WI38 (cell line): ENCODE results near the gene DEXI.

Experiments
- H3K4me3 ChIP-seq: 2 replicates; pipeline ENCODE4 v1.5.1; 2011; ENCODE audit warnings: low read depth, mild to moderate bottlenecking, control low read depth, low read length
- TF ChIP-seq, protein P1 (sequence below): IDR thresholded peaks from 2 replicates; pipeline ENCODE4 v1.5.1; 2012; ENCODE audit warnings: low read depth, mild to moderate bottlenecking, control low read depth, low read length

Gene DEXI

DNA sequence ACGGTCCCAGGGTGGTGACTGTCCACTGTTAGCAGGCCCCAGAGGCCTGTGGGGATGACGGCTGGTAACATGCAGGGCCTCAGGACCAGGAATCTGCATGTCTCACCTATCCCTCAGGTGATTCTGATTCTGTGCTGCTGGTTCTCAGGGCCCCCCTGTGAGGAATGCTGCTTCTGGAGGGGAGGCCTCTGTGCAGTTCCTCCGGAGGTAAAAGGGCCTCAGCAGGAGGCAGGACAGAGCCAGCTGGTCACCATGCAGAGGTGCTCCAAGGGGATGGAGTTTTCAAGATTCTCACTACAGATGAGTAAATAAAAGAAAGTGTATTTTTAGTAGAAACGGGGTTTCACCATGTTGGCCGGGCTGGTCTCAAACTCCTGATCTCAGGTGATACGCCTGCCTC, 35.9 kb upstream of the DEXI start:
- TF ChIP-seq, protein P1, sequence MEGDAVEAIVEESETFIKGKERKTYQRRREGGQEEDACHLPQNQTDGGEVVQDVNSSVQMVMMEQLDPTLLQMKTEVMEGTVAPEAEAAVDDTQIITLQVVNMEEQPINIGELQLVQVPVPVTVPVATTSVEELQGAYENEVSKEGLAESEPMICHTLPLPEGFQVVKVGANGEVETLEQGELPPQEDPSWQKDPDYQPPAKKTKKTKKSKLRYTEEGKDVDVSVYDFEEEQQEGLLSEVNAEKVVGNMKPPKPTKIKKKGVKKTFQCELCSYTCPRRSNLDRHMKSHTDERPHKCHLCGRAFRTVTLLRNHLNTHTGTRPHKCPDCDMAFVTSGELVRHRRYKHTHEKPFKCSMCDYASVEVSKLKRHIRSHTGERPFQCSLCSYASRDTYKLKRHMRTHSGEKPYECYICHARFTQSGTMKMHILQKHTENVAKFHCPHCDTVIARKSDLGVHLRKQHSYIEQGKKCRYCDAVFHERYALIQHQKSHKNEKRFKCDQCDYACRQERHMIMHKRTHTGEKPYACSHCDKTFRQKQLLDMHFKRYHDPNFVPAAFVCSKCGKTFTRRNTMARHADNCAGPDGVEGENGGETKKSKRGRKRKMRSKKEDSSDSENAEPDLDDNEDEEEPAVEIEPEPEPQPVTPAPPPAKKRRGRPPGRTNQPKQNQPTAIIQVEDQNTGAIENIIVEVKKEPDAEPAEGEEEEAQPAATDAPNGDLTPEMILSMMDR = no peak

DNA sequence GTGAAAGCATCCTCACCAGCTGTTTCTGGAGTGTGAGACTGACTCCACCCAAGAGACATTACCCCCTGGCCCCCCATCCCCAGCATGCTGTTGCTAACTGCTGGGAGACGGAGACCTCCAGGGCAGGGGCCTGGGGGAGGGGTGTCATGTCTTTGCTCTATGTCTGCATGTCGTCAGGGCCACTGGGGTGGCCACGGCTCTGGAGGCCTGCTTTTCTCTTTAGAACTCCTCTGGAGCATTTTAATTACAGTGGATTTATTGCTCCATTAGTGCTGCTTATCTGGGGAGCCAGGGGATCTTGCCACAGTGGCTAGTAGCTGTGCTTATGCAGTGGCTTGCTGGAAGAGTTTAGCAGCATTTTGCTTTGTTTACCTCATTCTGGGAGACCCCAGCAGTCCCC, 34.4 kb upstream of the DEXI start:
- TF ChIP-seq, protein P1 = no peak
- H3K4me3 ChIP-seq = no peak overlapping the region

More for the DNA sequence above, 35.9 kb upstream of the DEXI start:
- no peak overlapping the region for H3K4me3 ChIP-seq

DNA sequence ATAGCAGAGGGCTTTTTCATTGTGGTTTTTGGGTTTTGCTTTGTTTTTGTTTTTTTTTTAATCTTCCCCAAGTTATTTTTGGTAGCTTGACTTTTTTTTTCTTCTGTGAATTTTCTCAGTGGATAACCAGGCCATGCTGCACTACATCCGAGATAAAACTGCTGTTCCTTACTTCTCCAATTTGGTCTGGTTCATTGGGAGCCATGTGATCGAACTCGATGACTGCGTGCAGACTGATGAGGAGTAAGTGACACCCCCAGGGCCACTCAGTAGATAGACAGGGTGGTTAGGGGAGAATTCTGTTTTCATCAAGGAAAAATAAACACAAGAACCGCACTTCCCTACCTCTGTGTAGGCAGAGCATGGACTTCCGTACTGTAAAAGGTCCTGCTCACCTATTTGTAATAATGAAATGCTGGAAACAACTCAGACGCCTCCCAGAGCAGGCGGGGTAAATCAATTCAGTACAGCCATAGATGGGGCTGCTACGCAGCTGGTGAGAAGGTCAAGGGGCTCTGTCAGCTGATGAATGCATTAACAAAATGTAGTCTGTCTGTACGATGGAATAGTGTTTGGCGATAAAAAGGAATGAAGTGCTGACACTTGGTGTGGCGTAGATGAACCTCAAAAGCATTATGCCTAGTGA, 30.7 kb upstream of the DEXI start:
- H3K4me3 ChIP-seq = no peak overlapping the region
- TF ChIP-seq, protein P1 = no peak

DNA sequence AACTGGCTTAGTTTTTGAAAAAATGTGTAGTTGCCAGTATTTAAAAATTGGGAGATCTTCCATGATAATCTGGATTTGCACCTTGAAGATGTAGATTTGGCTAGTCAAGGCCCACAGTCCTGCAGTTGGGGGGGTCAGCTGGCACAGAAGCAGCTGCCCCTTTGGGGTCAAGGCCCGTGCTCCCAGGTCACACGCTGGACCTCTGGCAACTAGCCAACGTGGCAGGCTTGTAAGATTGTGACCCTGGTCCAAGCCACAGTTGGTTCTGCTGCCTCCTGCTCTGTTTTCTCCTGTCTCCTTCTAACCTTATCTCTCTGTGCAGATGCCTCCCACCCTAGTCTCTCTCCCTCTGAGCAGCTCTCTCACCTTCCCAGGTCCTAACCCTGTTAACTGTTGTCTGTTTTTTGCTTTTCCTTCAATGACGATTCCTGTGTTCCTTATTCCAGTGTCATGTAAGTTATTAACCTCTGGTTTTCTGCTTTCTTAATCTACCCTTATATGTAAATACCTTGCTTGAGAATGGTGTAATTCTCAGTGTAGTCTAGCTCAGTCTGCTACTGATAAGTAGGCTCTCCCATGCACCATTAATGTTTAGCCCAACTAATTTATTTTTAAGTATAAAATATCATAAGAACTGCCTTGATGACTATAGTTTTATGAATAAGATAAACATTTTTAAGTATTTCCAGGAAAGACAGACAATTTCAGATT, 30.0 kb upstream of the DEXI start:
- H3K4me3 ChIP-seq = no peak overlapping the region

DNA sequence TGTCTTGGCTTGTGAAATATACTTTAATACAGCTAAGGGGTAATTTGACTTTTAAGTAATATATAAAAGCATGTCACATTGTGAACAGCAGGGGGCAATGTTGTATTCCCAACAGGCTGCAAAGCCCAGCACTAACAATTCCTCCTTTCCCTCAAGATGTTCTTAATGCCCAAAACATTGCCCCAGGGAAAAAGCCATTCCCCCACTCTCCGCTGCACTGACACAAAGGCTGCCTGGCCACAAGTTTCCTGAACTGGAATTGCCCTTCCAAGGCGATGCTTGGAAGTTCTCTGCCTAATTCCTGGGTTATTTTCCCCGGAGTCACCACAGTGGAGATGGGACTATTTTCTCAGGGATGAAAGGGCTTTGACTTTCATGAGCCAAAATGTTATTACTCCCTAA, 29.3 kb upstream of the DEXI start:
- TF ChIP-seq, protein P1 = 0 out of 2 replicates have a peak, but pooled peaks have one; percentile 26

More for the DNA sequence above, 30.0 kb upstream of the DEXI start:
- TF ChIP-seq, protein P1 = no peak

DNA sequence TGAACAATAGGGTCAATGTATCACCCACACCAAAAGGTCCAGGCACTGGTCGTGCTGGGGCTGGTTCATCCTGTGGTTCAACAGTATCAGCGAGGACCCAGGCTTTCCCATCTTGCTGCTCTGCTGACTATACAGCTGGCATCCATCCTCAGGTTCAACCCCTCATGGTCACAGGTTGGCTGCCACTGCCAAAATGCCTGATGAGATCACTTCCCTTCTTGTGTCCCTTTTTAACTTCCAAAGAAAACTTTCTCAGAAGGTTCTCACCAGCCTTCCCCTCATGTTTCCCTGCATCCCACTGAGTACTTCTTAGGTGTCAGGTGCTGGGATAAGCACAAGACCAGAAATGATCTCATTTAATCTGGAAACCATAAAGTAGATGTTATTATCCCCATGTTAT, 27.8 kb upstream of the DEXI start:
- TF ChIP-seq, protein P1 = no peak

More for the DNA sequence above, 29.3 kb upstream of the DEXI start:
- H3K4me3 ChIP-seq = no peak overlapping the region

DNA sequence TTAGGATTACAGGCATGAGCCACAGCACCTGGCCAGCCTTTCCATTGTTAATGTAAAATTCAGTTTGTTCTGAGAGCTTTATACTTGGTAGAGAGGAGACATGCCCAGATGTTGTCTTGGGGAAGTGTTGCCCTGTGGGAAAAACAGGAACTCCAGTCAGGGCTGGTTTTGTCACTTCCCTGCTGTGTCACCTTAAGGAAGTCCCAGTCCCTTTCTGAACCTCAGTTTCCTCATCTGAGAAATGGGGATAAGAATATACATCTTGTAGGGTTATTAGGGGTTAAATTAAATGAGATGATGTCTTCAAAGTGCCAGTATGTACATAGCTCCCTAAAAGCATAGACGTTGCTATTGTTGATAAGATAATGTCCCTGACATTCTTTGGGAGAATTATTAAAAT, 27.3 kb upstream of the DEXI start:
- no peak overlapping the region for H3K4me3 ChIP-seq
- TF ChIP-seq, protein P1 = no peak

More for the DNA sequence above, 27.8 kb upstream of the DEXI start:
- no peak overlapping the region for H3K4me3 ChIP-seq
